SU-DHL-6 (cell line): Measurements from ENCODE around the gene MYBPC3.

ENCODE experiments used
- H2AFZ ChIP-seq: fragments of 200-600 bp; sonication (generic); 2 replicates; pipeline ENCODE4 v1.6.1; 2014; ENCODE audit warnings: low read depth, mild to moderate bottlenecking, moderate library complexity, mixed read lengths, antibody characterized with exemption, low read length; ENCODE audit not compliant: severe bottlenecking
- H3F3A ChIP-seq: fragments of 200-600 bp; shearing (Covaris generic); 2 replicates; pipeline ENCODE4 v1.6.0; 2016; ENCODE audit warnings: antibody characterized with exemption, mild to moderate bottlenecking; ENCODE audit not compliant: insufficient read depth
- H3K27ac ChIP-seq: fragments of 200-600 bp; sonication (generic); 2 replicates; pipeline ENCODE4 v1.5.1; 2016; ENCODE audit warnings: low read depth, mild to moderate bottlenecking, low read length, moderate library complexity, mixed read lengths
- H3K27me3 ChIP-seq: fragments of 200-600 bp; sonication (generic), shearing (Covaris generic); 2 replicates; pipeline ENCODE4 v1.6.0; 2014; ENCODE audit warnings: mild to moderate bottlenecking, low read length
- H3K36me3 ChIP-seq: fragments of 200-600 bp; sonication (generic); 2 replicates; pipeline ENCODE4 v1.6.1; 2014; ENCODE audit warnings: mild to moderate bottlenecking, low read length, mixed read lengths
- H3K4me2 ChIP-seq: fragments of 300-600, 200-600 bp; shearing (Covaris generic), sonication (generic); 2 replicates; pipeline ENCODE4 v1.6.0; 2014; ENCODE audit warnings: low read length, low read depth, mild to moderate bottlenecking; ENCODE audit not compliant: poor library complexity, severe bottlenecking
- H3K4me3 ChIP-seq: fragments of 200-600 bp; sonication (generic); 2 replicates; pipeline ENCODE4 v1.5.1; 2014; ENCODE audit warnings: antibody characterized with exemption, low read length, mild to moderate bottlenecking, mixed read lengths; ENCODE audit not compliant: insufficient read depth, poor library complexity, severe bottlenecking
- H3K79me2 ChIP-seq: fragments of 200-600 bp; sonication (generic); 2 replicates; pipeline ENCODE4 v1.6.1; 2014; ENCODE audit warnings: mild to moderate bottlenecking, low read length, moderate library complexity; ENCODE audit not compliant: insufficient read depth
- H3K9ac ChIP-seq: fragments of 200-600 bp; sonication (generic); 2 replicates; pipeline ENCODE4 v1.7.0; 2014; ENCODE audit warnings: mild to moderate bottlenecking, low read length
- H3K9me2 ChIP-seq: fragments of 200-600 bp; sonication (generic); replicated peaks from 2 replicates; pipeline ENCODE4 v1.6.1; 2014; ENCODE audit warnings: low read length; ENCODE audit not compliant: insufficient read depth
- H3K9me3 ChIP-seq: fragments of 200-600 bp; sonication (generic); 2 replicates; pipeline ENCODE4 v1.6.1; 2014; ENCODE audit warnings: low read length, mixed read lengths; ENCODE audit not compliant: insufficient read depth
- H4K20me1 ChIP-seq: fragments of 200-600 bp; sonication (generic); 2 replicates; pipeline ENCODE4 v1.6.1; 2014; ENCODE audit warnings: low read depth, mild to moderate bottlenecking, antibody characterized with exemption, low read length, moderate library complexity, mixed read lengths
- CTCF ChIP-seq: fragments of 200-600 bp; sonication (generic); IDR thresholded peaks from one replicate; pipeline ENCODE4 v1.5.1; 2017; ENCODE audit warnings: antibody characterized with exemption, mild to moderate bottlenecking, low read length, moderate library complexity; ENCODE audit not compliant: insufficient read depth, poor library complexity, severe bottlenecking
- EZH2phosphoT487 ChIP-seq: fragments of 200-600 bp; sonication (generic), shearing (Covaris generic); conservative IDR thresholded peaks from 2 replicates; pipeline ENCODE4 v1.6.1; 2018; ENCODE audit warnings: mild to moderate bottlenecking, antibody characterized with exemption, low read length, moderate library complexity, mixed read lengths

MYBPC3 gene

GRCh38 chr11:47395223-47396048 is 42.9 kb upstream of the MYBPC3 start:
- H4K20me1 ChIP-seq, result no peaks in the 10 kb centered on the region
- TF ChIP-seq EZH2phosphoT487, result no peak
- no peak for TF ChIP-seq CTCF
- peaks cover 13% of the 10 kb centered on the region for H3F3A ChIP-seq
- peak overlapping the region; percentile 47 for H3K4me2 ChIP-seq
- no peaks in the 10 kb centered on the region for H3K27me3 ChIP-seq
- H3K9ac ChIP-seq, result peak overlapping the region; percentile 59
- H3K79me2 ChIP-seq, result no peaks in the 10 kb centered on the region
- peak overlapping the region; percentile 60 for H2AFZ ChIP-seq
- peak overlapping the region; percentile 64 for H3K27ac ChIP-seq
- no peak overlapping the region for H3K4me3 ChIP-seq
- no peaks in the 10 kb centered on the region for H3K9me3 ChIP-seq
- H3K36me3 ChIP-seq, result no peaks in the 10 kb centered on the region
- H3K9me2 ChIP-seq, result no peaks in the 10 kb centered on the region

GRCh38 chr11:47394322-47395222 is 42.1 kb upstream of the MYBPC3 start:
- H4K20me1 ChIP-seq, result no peaks in the 10 kb centered on the region
- H3K9ac ChIP-seq, result peak overlapping the region; percentile 59
- no peaks in the 10 kb centered on the region for H3K36me3 ChIP-seq
- H2AFZ ChIP-seq, result peak overlapping the region; percentile 60
- H3F3A ChIP-seq, result peaks cover 7% of the 10 kb centered on the region
- H3K4me3 ChIP-seq, result no peak overlapping the region
- H3K9me3 ChIP-seq, result no peaks in the 10 kb centered on the region
- H3K27ac ChIP-seq, result peak overlapping the region; percentile 64
- TF ChIP-seq CTCF (no peak), EZH2phosphoT487 (no peak)
- no peaks in the 10 kb centered on the region for H3K9me2 ChIP-seq
- H3K79me2 ChIP-seq, result no peaks in the 10 kb centered on the region
- H3K4me2 ChIP-seq, result peak overlapping the region; percentile 47
- H3K27me3 ChIP-seq, result no peaks in the 10 kb centered on the region

GRCh38 chr11:47394050-47394321 is 41.5 kb upstream of the MYBPC3 start:
- no peak for TF ChIP-seq EZH2phosphoT487
- TF ChIP-seq CTCF, result no peak
- no peaks in the 10 kb centered on the region for H3K9me2 ChIP-seq
- H3K9me3 ChIP-seq, result no peaks in the 10 kb centered on the region
- H3K27me3 ChIP-seq, result no peaks in the 10 kb centered on the region
- H3K9ac ChIP-seq, result no peak overlapping the region
- no peak overlapping the region for H3K27ac ChIP-seq
- H3K36me3 ChIP-seq, result no peaks in the 10 kb centered on the region
- H4K20me1 ChIP-seq, result no peaks in the 10 kb centered on the region
- no peak overlapping the region for H3K4me3 ChIP-seq
- no peaks in the 10 kb centered on the region for H3K79me2 ChIP-seq
- H2AFZ ChIP-seq, result no peak overlapping the region
- no peak overlapping the region for H3K4me2 ChIP-seq
- 0 out of 2 replicates have a peak, but pooled peaks cover under 1% of the 10 kb centered on the region for H3F3A ChIP-seq
